Spleen (tissue), 11 donors: Measurements from ENCODE around the gene MMD. TPM values are rescaled to one million over a fixed set of nuclear protein-coding genes. Genes with fewer than 3 reads are reported as not detected.
A peak's percentile ranks its signal among the peaks of the same experiment; 100 is the strongest.
"Not testable (repeated sequence)": the region's sequence is repeated elsewhere in the genome, so short reads cannot be mapped to it uniquely, and the experiment has no call there.

Experiments
- DNase-seq: peaks from one replicate; pipeline ENCODE4 v3.0.0-alpha.2; 2020
- H3K27ac ChIP-seq, 8 donors: fragments of 200-600 bp; sonication (generic) in 7 of 8; 1 replicate in 4 of 8; 2 replicates in 4 of 8; pipeline versions ENCODE4 v1.5.0 to v1.8.0; 2016 to 2021; ENCODE audit warnings: inconsistent platforms in 4 of 8, mild to moderate bottlenecking in 4 of 8, moderate library complexity in 1 of 8
- H3K27me3 ChIP-seq, 7 donors: fragments of 200-600 bp; sonication (generic) in 6 of 7; replicated peaks in 1 of 7; 1 replicate in 4 of 7; 2 replicates in 3 of 7; pipeline versions ENCODE4 v1.5.0 to v1.8.0; 2016 to 2021; ENCODE audit warnings: inconsistent platforms in 3 of 7, mild to moderate bottlenecking in 1 of 7
- H3K36me3 ChIP-seq, 6 donors: fragments of 200-600 bp; sonication (generic) in 5 of 6; 1 replicate in 4 of 6; 2 replicates in 2 of 6; pipeline versions ENCODE4 v1.5.0 to v1.8.0; 2016 to 2021; ENCODE audit warnings: inconsistent platforms in 2 of 6
- H3K4me1 ChIP-seq, 6 donors: fragments of 200-600 bp; sonication (generic) in 5 of 6; 1 replicate in 3 of 6; 2 replicates in 3 of 6; pipeline versions ENCODE4 v1.5.0 to v1.8.0; 2016 to 2021; ENCODE audit warnings: inconsistent platforms in 3 of 6
- H3K4me3 ChIP-seq, 8 donors: fragments of 200-600 bp; sonication (generic) in 7 of 8; 1 replicate in 4 of 8; 2 replicates in 4 of 8; pipeline versions ENCODE4 v1.5.0 to v1.8.0; 2016 to 2021; ENCODE audit warnings: inconsistent platforms in 4 of 8, mild to moderate bottlenecking in 4 of 8, moderate library complexity in 2 of 8
- H3K9me3 ChIP-seq, 8 donors: fragments of 200-600 bp; sonication (generic) in 7 of 8; 1 replicate in 4 of 8; 2 replicates in 4 of 8; pipeline versions ENCODE4 v1.5.0 to v1.8.0; 2016 to 2021; ENCODE audit warnings: inconsistent platforms in 4 of 8
- POLR2A ChIP-seq, 3 donors: fragments of 450-650 bp; IDR thresholded peaks; one replicate each; pipeline ENCODE4 v1.5.1; 2017; ENCODE audit warnings: antibody characterized with exemption in 3 of 3, mild to moderate bottlenecking in 1 of 3
- POLR2AphosphoS5 ChIP-seq, 3 donors: sonication (generic); formaldehyde crosslinking; IDR thresholded peaks; one replicate each; pipeline ENCODE4 v1.5.1; 2017; ENCODE audit warnings: antibody characterized with exemption in 3 of 3
- WGBS, 5 donors: extraction: QIAGEN DNeasy Blood & Tissue Kit in 3 of 5; methylation state at CpG; one replicate each; pipeline versions ENCODE4 v1.1.5 to v1.1.7; 2013 to 2018; 5-methylcytosine and 5-hydroxymethylcytosine counted together
- intact Hi-C: fragments of 100-400 bp; cut with DNase I; formaldehyde crosslinking; loops from one replicate; pipeline ENCODE4 v1.15.0; 2023; ENCODE audit warnings: low total_unique reads
- polyA plus RNA-seq, 3 donors: library from polyadenylated mRNA; stranded (reverse); fragments of 200-250 nt; gene quantifications; one replicate each; pipeline ENCODE4 v1.2.1, GENCODE V29; 2013
- total RNA-seq, 7 donors: library from RNA; depleted of rRNA in 3 of 7; stranded (reverse); fragments of >200 nt in 3 of 7; fragmentation: NEBNext Ultra II Directional in 4 of 7; extraction: Animal tissue kit (Norgen Biotek cat#: 25700) in 4 of 7; gene quantifications; one replicate each; pipeline versions ENCODE4 v1.1.0 to v1.2.1, GENCODE V29; 2016 to 2021
- TF ChIP-seq, protein P1 (sequence below), 11 experiments: fragments of 200-600 bp in 7 of 11; fragments of 450-650 bp in 4 of 11; sonication (generic) in 4 of 11; IDR thresholded peaks in 8 of 11; conservative IDR thresholded peaks in 3 of 11; 1 replicate in 7 of 11; 2 replicates in 4 of 11; pipeline versions ENCODE4 v1.4.0 to v1.8.0; 2016 to 2021; ENCODE audit warnings: antibody characterized with exemption in 11 of 11, inconsistent platforms in 4 of 11, mild to moderate bottlenecking in 1 of 11
- donor health status: healthy with polysubstance abuse.
- donor health status: DM: no; HTN: no; CAD: no; lungs with moderate emphysema.
- donor health status: DM: no; HTN: no; CAD: no.
- donor health status: Bipolar disorder and iron deficiency.
- donor health status: healthy.
- donor health status: DM: no; HTN: no; CAD: no.
- donor health status: DM: yes; HTN: yes; CAD: no.

Gene MMD
- total and polyA plus RNA-seq, 10 donors = 18.6 to 47.9 (median 37.4) TPM

DNA sequence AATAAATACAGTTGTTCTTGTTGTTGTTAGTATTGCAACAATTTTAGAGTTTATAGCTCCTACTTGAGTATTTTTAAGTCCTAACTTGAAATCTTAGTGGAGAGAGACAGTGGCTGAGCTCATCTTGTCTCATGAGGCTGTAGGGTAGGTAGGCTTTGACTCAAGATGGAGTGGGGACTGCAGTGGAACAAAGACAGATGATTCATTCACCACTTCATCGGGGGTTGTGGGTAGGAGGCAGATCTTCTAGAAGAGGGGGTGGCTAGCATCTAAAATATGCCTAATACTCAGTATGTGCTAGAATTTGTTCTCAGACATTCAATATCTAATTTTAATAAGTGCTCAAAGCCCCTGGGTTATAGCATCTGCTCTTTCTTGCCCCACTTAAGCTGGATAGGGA lies 13.1 kb upstream of the MMD start:
- peaks cover 0 to 32% (median 23%) of the 10 kb centered on the region in 6 donors for H3K4me1 ChIP-seq
- no peak for DNase-seq
- no peak overlapping the region for H3K27ac ChIP-seq
- TF ChIP-seq, protein P1, sequence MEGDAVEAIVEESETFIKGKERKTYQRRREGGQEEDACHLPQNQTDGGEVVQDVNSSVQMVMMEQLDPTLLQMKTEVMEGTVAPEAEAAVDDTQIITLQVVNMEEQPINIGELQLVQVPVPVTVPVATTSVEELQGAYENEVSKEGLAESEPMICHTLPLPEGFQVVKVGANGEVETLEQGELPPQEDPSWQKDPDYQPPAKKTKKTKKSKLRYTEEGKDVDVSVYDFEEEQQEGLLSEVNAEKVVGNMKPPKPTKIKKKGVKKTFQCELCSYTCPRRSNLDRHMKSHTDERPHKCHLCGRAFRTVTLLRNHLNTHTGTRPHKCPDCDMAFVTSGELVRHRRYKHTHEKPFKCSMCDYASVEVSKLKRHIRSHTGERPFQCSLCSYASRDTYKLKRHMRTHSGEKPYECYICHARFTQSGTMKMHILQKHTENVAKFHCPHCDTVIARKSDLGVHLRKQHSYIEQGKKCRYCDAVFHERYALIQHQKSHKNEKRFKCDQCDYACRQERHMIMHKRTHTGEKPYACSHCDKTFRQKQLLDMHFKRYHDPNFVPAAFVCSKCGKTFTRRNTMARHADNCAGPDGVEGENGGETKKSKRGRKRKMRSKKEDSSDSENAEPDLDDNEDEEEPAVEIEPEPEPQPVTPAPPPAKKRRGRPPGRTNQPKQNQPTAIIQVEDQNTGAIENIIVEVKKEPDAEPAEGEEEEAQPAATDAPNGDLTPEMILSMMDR (IDR thresholded peaks at IDR 0.05 in 8 of 11, conservative IDR thresholded peaks at IDR 0.05 in 3 of 11) = no peak
- TF ChIP-seq POLR2AphosphoS5 (IDR thresholded peaks at IDR 0.05) (no peak), POLR2A (IDR thresholded peaks at IDR 0.05) (no peak)
- H3K36me3 ChIP-seq = no peaks in the 10 kb centered on the region
- 60 to 75% (median 67%) methylated on average over 1 of the region's 1 CpG for whole genome bisulfite sequencing, 5 donors
- no peaks in the 10 kb centered on the region for H3K9me3 ChIP-seq
- no peak overlapping the region for H3K4me3 ChIP-seq
- H3K27me3 ChIP-seq = no peaks in the 10 kb centered on the region
- intact Hi-C loops = no loop called here

DNA sequence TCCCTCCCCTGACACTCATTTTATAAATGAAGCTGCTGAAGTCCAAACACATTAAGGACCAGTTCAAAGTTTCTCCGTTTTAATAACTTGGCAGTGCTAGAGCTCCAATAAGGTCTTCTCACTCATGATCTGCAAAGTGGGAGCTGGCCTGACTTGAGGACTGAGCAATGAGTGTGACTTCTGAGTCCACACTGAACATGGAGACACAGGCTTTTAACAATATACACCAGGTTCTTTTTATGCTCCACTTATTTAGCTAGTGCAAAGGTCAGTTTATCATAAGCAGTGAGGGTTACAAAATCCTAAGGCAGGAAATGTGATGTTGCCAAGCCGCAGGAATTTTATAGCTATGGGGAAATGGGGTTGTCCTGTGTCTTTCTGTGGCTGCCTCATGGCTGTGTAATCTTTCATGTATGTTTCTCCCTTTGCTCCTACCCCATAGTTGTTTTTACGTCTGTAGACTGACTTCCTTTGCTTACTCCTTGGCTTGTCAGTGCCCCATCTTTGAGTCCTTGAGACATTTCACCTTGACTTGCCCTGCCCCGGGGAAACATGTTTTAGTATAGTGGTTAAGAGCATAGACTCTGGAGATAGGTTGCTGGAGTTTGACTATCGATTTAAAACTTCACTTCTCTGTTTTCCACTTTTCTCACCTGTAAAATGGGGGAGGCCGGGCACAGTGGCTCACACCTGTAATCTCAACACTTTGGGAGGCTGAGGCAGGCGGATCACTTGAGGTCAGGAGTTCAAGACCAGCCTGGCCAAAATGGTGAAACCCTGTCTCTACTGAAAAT lies 12.2 kb upstream of the MMD start:
- H3K27ac ChIP-seq = peak overlapping the region in 3 of 8 donors; percentile 1 to 28 (median 3)
- no peak for DNase-seq
- WGBS, 5 donors = 63 to 79% (median 71%) methylated on average over 7 of the region's 7 CpGs
- no peak overlapping the region for H3K4me3 ChIP-seq
- H3K9me3 ChIP-seq = no peaks in the 10 kb centered on the region
- TF ChIP-seq, protein P1 (IDR thresholded peaks at IDR 0.05 in 8 of 11, conservative IDR thresholded peaks at IDR 0.05 in 3 of 11) = no peak
- no peak for TF ChIP-seq POLR2A (IDR thresholded peaks at IDR 0.05)
- no peak for TF ChIP-seq POLR2AphosphoS5 (IDR thresholded peaks at IDR 0.05)
- H3K27me3 ChIP-seq = no peaks in the 10 kb centered on the region
- peaks cover 0 to 32% (median 23%) of the 10 kb centered on the region in 6 donors for H3K4me1 ChIP-seq
- H3K36me3 ChIP-seq = no peaks in the 10 kb centered on the region
- intact Hi-C loops = no loop called here

DNA sequence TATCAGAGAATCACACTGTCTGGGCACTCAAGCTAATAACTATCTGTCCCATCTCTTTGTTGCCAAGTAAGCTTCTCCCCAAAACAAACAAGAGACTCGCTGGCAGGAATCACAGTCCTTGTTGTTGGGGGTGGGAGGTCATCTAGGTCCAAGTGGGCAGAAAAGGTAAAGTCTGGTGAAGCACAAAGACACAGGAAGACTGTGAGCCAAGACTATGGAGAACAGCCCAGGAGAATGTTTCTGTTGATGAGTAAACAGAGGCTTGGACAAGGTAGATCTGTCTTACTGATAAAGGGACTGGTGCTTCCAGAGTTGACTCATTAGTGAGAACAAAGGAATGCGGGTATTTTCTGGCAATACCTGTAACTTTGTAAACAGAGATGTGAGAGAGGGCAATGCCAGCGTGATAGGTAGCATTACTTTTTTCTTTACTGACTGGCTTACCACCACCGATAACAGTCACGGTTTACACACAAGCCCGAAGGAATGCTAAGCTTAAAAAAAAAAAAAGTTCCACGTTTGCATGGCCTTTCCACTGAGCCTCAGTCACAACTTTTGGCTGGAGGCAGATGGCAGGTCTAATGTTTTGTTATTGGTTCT lies 11.5 kb upstream of the MMD start:
- Histone ChIP-seq H3K4me3 (no peak overlapping the region), H3K9me3 (no peaks in the 10 kb centered on the region), H3K27ac (peak overlapping the region in 3 of 8 donors; percentile 1 to 28 (median 3)), H3K27me3 (no peaks in the 10 kb centered on the region), H3K4me1 (peaks cover 0 to 32% (median 23%) of the 10 kb centered on the region in 6 donors), H3K36me3 (no peaks in the 10 kb centered on the region)
- DNase-seq = no peak
- WGBS, 5 donors = 77 to 94% (median 80%) methylated on average over 7 of the region's 7 CpGs
- no peak for TF ChIP-seq POLR2A (IDR thresholded peaks at IDR 0.05)
- TF ChIP-seq, protein P1 (IDR thresholded peaks at IDR 0.05 in 8 of 11, conservative IDR thresholded peaks at IDR 0.05 in 3 of 11) = no peak
- TF ChIP-seq POLR2AphosphoS5 (IDR thresholded peaks at IDR 0.05) = no peak
- intact Hi-C loops = no loop called here

DNA sequence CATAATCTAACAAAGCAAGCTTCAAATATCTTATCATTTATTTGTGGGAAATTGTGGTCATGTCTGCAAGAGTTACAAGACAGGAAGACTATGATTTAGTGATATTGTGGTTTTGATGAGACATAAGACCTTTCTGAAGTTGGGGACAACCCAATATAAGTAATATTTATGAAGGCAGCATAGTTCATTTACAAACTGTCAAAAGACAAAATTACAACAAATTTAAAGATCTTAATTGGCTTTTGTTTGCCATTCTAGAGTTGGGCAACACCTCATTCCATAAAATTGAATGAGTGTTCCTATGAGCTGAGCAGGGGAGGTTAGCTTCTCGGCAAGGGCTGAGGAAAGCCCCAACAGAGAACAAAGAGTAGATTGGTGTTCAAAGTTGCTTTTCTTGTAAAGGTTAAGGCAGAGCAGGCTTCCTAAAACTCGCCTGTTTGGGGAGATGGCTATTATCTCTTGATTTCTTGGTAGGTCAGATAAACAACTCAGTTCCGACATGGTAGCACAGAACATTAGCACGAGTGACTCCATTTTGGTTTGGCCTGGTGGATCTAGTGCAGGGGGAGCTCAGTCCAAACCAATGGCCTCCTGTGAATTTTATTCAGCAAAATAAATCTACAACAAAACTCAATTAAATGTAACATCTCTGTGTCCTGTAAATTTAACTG lies 10.9 kb upstream of the MMD start:
- no peak for TF ChIP-seq POLR2AphosphoS5 (IDR thresholded peaks at IDR 0.05)
- no peak for TF ChIP-seq POLR2A (IDR thresholded peaks at IDR 0.05)
- TF ChIP-seq, protein P1 (IDR thresholded peaks at IDR 0.05 in 8 of 11, conservative IDR thresholded peaks at IDR 0.05 in 3 of 11) = no peak
- H3K9me3 ChIP-seq = no peaks in the 10 kb centered on the region
- H3K27ac ChIP-seq = no peak overlapping the region

DNA sequence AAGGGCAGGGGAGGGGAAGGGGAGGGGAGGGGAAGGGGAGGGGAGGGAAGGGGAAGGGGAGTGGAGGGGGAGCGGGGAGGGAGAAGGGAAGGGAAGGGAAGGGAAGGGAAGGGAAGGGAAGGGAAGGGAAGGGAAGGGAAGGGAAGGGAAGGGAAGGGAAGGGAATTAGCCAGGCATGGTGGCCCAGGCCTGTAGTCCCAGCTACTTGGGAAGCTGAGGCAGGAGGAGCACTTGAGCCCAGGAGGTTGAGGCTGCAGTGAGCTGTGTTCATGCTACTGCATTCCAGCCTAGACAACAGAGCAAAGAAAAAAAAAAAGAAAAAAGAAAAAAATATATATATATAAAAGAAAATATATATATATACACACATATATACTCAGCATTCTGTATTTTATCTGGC lies 10.3 kb upstream of the MMD start:
- WGBS, 5 donors = no CpG with 5 or more reads among the region's 1 CpG
- intact Hi-C loops, H3K27me3 ChIP-seq, H3K36me3 ChIP-seq, H3K27ac ChIP-seq, H3K9me3 ChIP-seq, DNase-seq, H3K4me3 ChIP-seq: not testable (repeated sequence)
- H3K4me1 ChIP-seq = peaks cover 0 to 22% (median 15%) of the 10 kb centered on the region in 6 donors

More for the DNA sequence above, 10.9 kb upstream of the MMD start:
- H3K27me3 ChIP-seq = no peaks in the 10 kb centered on the region
- no peak overlapping the region for H3K4me3 ChIP-seq
- H3K36me3 ChIP-seq = no peaks in the 10 kb centered on the region
- intact Hi-C loops = no loop called here
- DNase-seq = no peak
- WGBS, 5 donors = 84 to 93% (median 85%) methylated on average over 4 of the region's 4 CpGs
- peaks cover 0 to 28% (median 21%) of the 10 kb centered on the region in 6 donors for H3K4me1 ChIP-seq
